GM23338 (cell line): Measurements from ENCODE around the gene USP36. TPM values are rescaled to one million over a fixed set of nuclear protein-coding genes. Genes with fewer than 3 reads are reported as not detected.

ENCODE experiments used
- ATAC-seq: fragments of 200-7000 bp; cut with Tn5 transposase; 3 replicates; pipeline ENCODE4 v1.9.1; 2020
- DNase-seq: peaks from one replicate; pipeline ENCODE4 v3.0.0-alpha.2; 2015; ENCODE audit warnings: low spot score
- H2AFZ ChIP-seq: fragments of 200-600 bp; sonication (generic); 2 replicates; pipeline ENCODE4 v1.8.0; 2016; ENCODE audit warnings: antibody characterized with exemption, mild to moderate bottlenecking, moderate library complexity
- H3F3A ChIP-seq: fragments of 200-600 bp; sonication (generic); replicated peaks from 2 replicates; pipeline ENCODE4 v1.8.0; 2017; ENCODE audit warnings: antibody characterized with exemption, mixed run types, low read depth
- H3K27ac ChIP-seq: fragments of 200-600 bp; sonication (generic); 2 replicates; pipeline ENCODE4 v1.6.1; 2016; ENCODE audit warnings: low read depth
- H3K27me3 ChIP-seq: fragments of 200-600 bp; sonication (generic); 2 replicates; pipeline ENCODE4 v1.8.0; 2016; ENCODE audit warnings: mild to moderate bottlenecking, mixed run types, moderate library complexity; ENCODE audit not compliant: insufficient read depth
- H3K36me3 ChIP-seq: fragments of 200-600 bp; sonication (generic); 2 replicates; pipeline ENCODE4 v1.8.0; 2016; ENCODE audit warnings: mild to moderate bottlenecking; ENCODE audit not compliant: insufficient read depth
- H3K4me1 ChIP-seq: fragments of 200-600 bp; sonication (generic); 2 replicates; pipeline ENCODE4 v1.8.0; 2016; ENCODE audit warnings: mild to moderate bottlenecking, moderate library complexity; ENCODE audit not compliant: insufficient read depth
- H3K4me2 ChIP-seq: fragments of 200-600 bp; sonication (generic); 2 replicates; pipeline ENCODE4 v1.7.1; 2017; ENCODE audit warnings: mixed run types
- H3K4me3 ChIP-seq: fragments of 200-600 bp; sonication (generic); 2 replicates; pipeline ENCODE4 v1.6.1; 2016; ENCODE audit warnings: mixed run types
- H3K79me2 ChIP-seq: fragments of 200-600 bp; sonication (generic); replicated peaks from 2 replicates; pipeline ENCODE4 v1.8.0; 2017; ENCODE audit warnings: mild to moderate bottlenecking; ENCODE audit not compliant: insufficient read depth
- H3K9me2 ChIP-seq: fragments of 200-600 bp; sonication (generic); 2 replicates; pipeline ENCODE4 v1.8.0; 2017; ENCODE audit not compliant: insufficient read depth
- H4K20me1 ChIP-seq: fragments of 200-600 bp; sonication (generic); replicated peaks from 2 replicates; pipeline ENCODE4 v1.8.0; 2017; ENCODE audit warnings: mild to moderate bottlenecking; ENCODE audit not compliant: insufficient read depth
- H3K27ac Mint-ChIP-seq: 2 replicates; pipeline ENCODE4 v1.8.0; 2020; ENCODE audit warnings: inconsistent platforms, mild to moderate bottlenecking, moderate library complexity, mixed read lengths
- H3K27me3 Mint-ChIP-seq: 3 replicates; pipeline ENCODE4 v1.8.0; 2022; ENCODE audit warnings: low read depth, mild to moderate bottlenecking, moderate library complexity, mixed read lengths, inconsistent platforms; ENCODE audit not compliant: insufficient read depth, poor library complexity
- H3K36me3 Mint-ChIP-seq: 3 replicates; pipeline ENCODE4 v1.8.0; 2021; ENCODE audit warnings: low read depth, mild to moderate bottlenecking, inconsistent platforms, moderate library complexity, mixed read lengths
- H3K4me1 Mint-ChIP-seq: 3 replicates; pipeline ENCODE4 v1.8.0; 2020; ENCODE audit warnings: mild to moderate bottlenecking, inconsistent platforms, mixed read lengths
- H3K4me3 Mint-ChIP-seq: 3 replicates; pipeline ENCODE4 v1.8.0; 2021; ENCODE audit warnings: moderate library complexity, mild to moderate bottlenecking, inconsistent platforms, mixed read lengths
- H3K9me3 Mint-ChIP-seq: 3 replicates; pipeline ENCODE4 v1.8.0; 2020; ENCODE audit warnings: moderate library complexity, mild to moderate bottlenecking, inconsistent platforms, mixed read lengths
- CREB1 ChIP-seq: fragments of 250-450 bp; sonication (Bioruptor Pico); IDR thresholded peaks from 2 replicates; pipeline ENCODE4 v1.5.0; 2020; ENCODE audit warnings: low read depth, mild to moderate bottlenecking, moderate library complexity
- ETS1 ChIP-seq: IDR thresholded peaks from 2 replicates; pipeline ENCODE4 v1.6.1; 2016; ENCODE audit warnings: antibody characterized with exemption
- JUNB ChIP-seq: IDR thresholded peaks from one replicate; pipeline ENCODE4 v1.6.1; 2016; ENCODE audit warnings: antibody characterized with exemption; ENCODE audit not compliant: unreplicated experiment
- NANOG ChIP-seq: IDR thresholded peaks from 2 replicates; pipeline ENCODE4 v1.6.1; 2016; ENCODE audit warnings: antibody characterized with exemption, borderline replicate concordance
- POLR2AphosphoS5 ChIP-seq: IDR thresholded peaks from 2 replicates; pipeline ENCODE4 v1.6.1; 2016; ENCODE audit warnings: antibody characterized with exemption, low read depth
- REST ChIP-seq: IDR thresholded peaks from one replicate; pipeline ENCODE4 v1.6.1; 2018; ENCODE audit warnings: antibody characterized with exemption; ENCODE audit not compliant: unreplicated experiment
- STAT1 ChIP-seq: IDR thresholded peaks from one replicate; pipeline ENCODE4 v1.6.1; 2016; ENCODE audit warnings: antibody characterized with exemption; ENCODE audit not compliant: unreplicated experiment
- ZNF331 ChIP-seq: fragments of 250-450 bp; sonication (Bioruptor Pico); IDR thresholded peaks from 2 replicates; pipeline ENCODE4 v1.5.0; 2020; ENCODE audit warnings: low read depth, mild to moderate bottlenecking, moderate library complexity
- ZNF462 ChIP-seq: fragments of 250-450 bp; sonication (Bioruptor Pico); IDR thresholded peaks from 2 replicates; pipeline ENCODE4 v1.5.0; 2020; ENCODE audit warnings: mild to moderate bottlenecking, moderate library complexity
- polyA plus RNA-seq: library from polyadenylated mRNA; unstranded; fragments of >200 nt; fragmentation: Nextera tagmentation; extraction: Ambion mirVana; gene quantifications from 2 replicates; pipeline ENCODE4 v1.2.1, GENCODE V29; 2016
- total RNA-seq: library from RNA; depleted of rRNA; stranded (reverse); fragments of >200 nt; shearing (Covaris generic); gene quantifications from 2 replicates; pipeline ENCODE4 v1.2.3, GENCODE V29; 2014

USP36 gene
- total and polyA plus RNA-seq, 2 experiments from 2014 or later, result 36.2 to 55.5 TPM

- TF ChIP-seq ETS1 (no peak), STAT1 (no peak), REST (no peak), NANOG (no peak)
Measured at GRCh38 chr17:78767806-78768205, 72.8 kb downstream of the USP36 start (continued).

- H3K9me2 ChIP-seq, result no peaks in the 10 kb centered on the region
- Mint-ChIP-seq H3K36me3 (no peaks in the 10 kb centered on the region), H3K4me1 (peaks cover 5% of the 10 kb centered on the region; the same call in 1 of the 3 replicates), H3K9me3 (no peaks in the 10 kb centered on the region), H3K27me3 (peaks cover 2% of the 10 kb centered on the region), H3K4me3 (no peak overlapping the region), H3K27ac (no peak overlapping the region)
- H2AFZ ChIP-seq, result no peak overlapping the region
- ATAC-seq (no peak), DNase-seq (no peak)
- H3F3A ChIP-seq, result no peaks in the 10 kb centered on the region
- no peaks in the 10 kb centered on the region for H3K27me3 ChIP-seq
- no peak overlapping the region for H3K4me3 ChIP-seq
- peaks cover 20% of the 10 kb centered on the region for H4K20me1 ChIP-seq
- H3K4me2 ChIP-seq, result no peak overlapping the region
- no peak overlapping the region for H3K27ac ChIP-seq
- H3K4me1 ChIP-seq, result no peaks in the 10 kb centered on the region
- H3K36me3 ChIP-seq, result no peaks in the 10 kb centered on the region
- peaks cover 13% of the 10 kb centered on the region for H3K79me2 ChIP-seq
- TF ChIP-seq ZNF462 (CRISPR knock-in tag) (no peak), NANOG (no peak), ZNF331 (no peak), REST (no peak), JUNB (no peak), ETS1 (no peak), CREB1 (no peak), POLR2AphosphoS5 (no peak)
Measured at GRCh38 chr17:78766743-78767294, 73.8 kb downstream of the USP36 start.
